CD4-positive, alpha-beta T cell (primary cell): ENCODE results near the gene ARID1B. TPM values are rescaled to one million over a fixed set of nuclear protein-coding genes. Genes with fewer than 3 reads are reported as not detected.
"Not testable (repeated sequence)": the region's sequence is repeated elsewhere in the genome, so short reads cannot be mapped to it uniquely, and the experiment has no call there.

Experiments used
- ATAC-seq: fragments of 200-7000 bp; cut with Tn5 transposase; one replicate; pipeline ENCODE4 v1.10.0; 2022; ENCODE audit warnings: mild to moderate bottlenecking; ENCODE audit not compliant: poor library complexity
- CTCF ChIA-PET: fragments of 350-600 bp; sonication (Branson Sonifier 250); formaldehyde crosslinking; loops from one replicate; lab custom pipeline; 2021; ENCODE audit warnings: antibody characterized with exemption, inconsistent platforms; lab: Charles Lee
- POLR2A ChIA-PET: fragments of 350-600 bp; sonication (Branson Sonifier 250); formaldehyde crosslinking; loops from one replicate; lab custom pipeline; 2021; ENCODE audit warnings: antibody characterized with exemption, inconsistent platforms; lab: Charles Lee
- DNase-seq, 14 experiments: peaks; one replicate each; pipeline ENCODE4 v3.0.0-alpha.2; 2013 to 2020; ENCODE audit warnings: mixed read lengths in 2 of 14
- H3K27ac ChIP-seq, 2 donors: one replicate each; pipeline versions ENCODE4 v1.5.1 to v1.7.0; 2013; ENCODE audit warnings: low read length in 2 of 2, low read depth in 1 of 2, mild to moderate bottlenecking in 1 of 2
- H3K27me3 ChIP-seq, 2 experiments: 1 replicate in 1 of 2; 2 replicates in 1 of 2; pipeline versions ENCODE4 v1.6.1 to v1.7.0; 2013; ENCODE audit warnings: low read length in 2 of 2, control low read depth in 1 of 2, mild to moderate bottlenecking in 1 of 2, moderate library complexity in 1 of 2; ENCODE audit not compliant: insufficient read depth in 2 of 2, control insufficient read depth in 1 of 2
- H3K36me3 ChIP-seq: one replicate; pipeline ENCODE4 v1.6.1; 2013; ENCODE audit warnings: low read length, control low read depth; ENCODE audit not compliant: insufficient read depth
- H3K4me1 ChIP-seq: one replicate; pipeline ENCODE4 v1.6.1; 2013; ENCODE audit warnings: low read length, control low read depth; ENCODE audit not compliant: insufficient read depth
- H3K4me3 ChIP-seq: one replicate; pipeline ENCODE4 v1.5.1; 2013; ENCODE audit warnings: mild to moderate bottlenecking, low read length, moderate library complexity
- H3K9me3 ChIP-seq, 2 experiments: 1 replicate in 1 of 2; 2 replicates in 1 of 2; pipeline versions ENCODE4 v1.6.1 to v1.7.0; 2013; ENCODE audit warnings: low read length in 2 of 2, mild to moderate bottlenecking in 2 of 2, control low read depth in 1 of 2, moderate library complexity in 1 of 2; ENCODE audit not compliant: control insufficient read depth in 1 of 2, insufficient read depth in 1 of 2
- H3K27ac Mint-ChIP-seq: one replicate; pipeline ENCODE4 v1.8.0; 2020; ENCODE audit warnings: mixed read lengths
- H3K27me3 Mint-ChIP-seq: one replicate; pipeline ENCODE4 v1.8.0; 2021; ENCODE audit warnings: mixed read lengths
- H3K36me3 Mint-ChIP-seq: one replicate; pipeline ENCODE4 v1.8.0; 2021; ENCODE audit warnings: low read depth, mixed read lengths
- H3K4me1 Mint-ChIP-seq: one replicate; pipeline ENCODE4 v1.8.0; 2021; ENCODE audit warnings: low read depth, mixed read lengths
- H3K4me3 Mint-ChIP-seq: one replicate; pipeline ENCODE4 v1.8.0; 2020; ENCODE audit warnings: mild to moderate bottlenecking, mixed read lengths
- H3K9me3 Mint-ChIP-seq: one replicate; pipeline ENCODE4 v1.8.0; 2020; ENCODE audit warnings: mixed read lengths
- intact Hi-C, 2 experiments: fragments of 100-400 bp; cut with DNase I in 1 of 2; cut with micrococcal nuclease in 1 of 2; formaldehyde crosslinking; loops; one replicate each; pipeline versions ENCODE4 v1.15.1 to v1.9.0; 2023 to 2025; cut with DNase I, micrococcal nuclease
- total RNA-seq, 174 experiments: library from RNA in 2 of 174; stranded (reverse) in 2 of 174; gene quantifications; one replicate each; pipeline ENCODE4 v1.2.3 and lab custom pipeline; 2021 to 2026
- TF ChIP-seq, protein P1 (sequence below): fragments of 200-600 bp; IDR thresholded peaks from one replicate; pipeline ENCODE4 v1.8.0; 2022; ENCODE audit warnings: antibody characterized with exemption, mild to moderate bottlenecking

ARID1B gene
- total RNA-seq, 2 experiments from 2014 or later: 120 to 125 TPM

GRCh38 chr6:156980948-156981347 lies 203.8 kb downstream of the ARID1B start:
- Histone ChIP-seq H3K4me3 (no peak overlapping the region), H3K27me3 (no peaks in the 10 kb centered on the region), H3K27ac (no peak overlapping the region), H3K4me1 (peaks cover 38% of the 10 kb centered on the region), H3K9me3 (no peaks in the 10 kb centered on the region), H3K36me3 (no peaks in the 10 kb centered on the region)
- H3K4me3 Mint-ChIP-seq: no peak overlapping the region
- H3K9me3 Mint-ChIP-seq: no peaks in the 10 kb centered on the region
- DNase-seq: no peak
- TF ChIP-seq, protein P1, sequence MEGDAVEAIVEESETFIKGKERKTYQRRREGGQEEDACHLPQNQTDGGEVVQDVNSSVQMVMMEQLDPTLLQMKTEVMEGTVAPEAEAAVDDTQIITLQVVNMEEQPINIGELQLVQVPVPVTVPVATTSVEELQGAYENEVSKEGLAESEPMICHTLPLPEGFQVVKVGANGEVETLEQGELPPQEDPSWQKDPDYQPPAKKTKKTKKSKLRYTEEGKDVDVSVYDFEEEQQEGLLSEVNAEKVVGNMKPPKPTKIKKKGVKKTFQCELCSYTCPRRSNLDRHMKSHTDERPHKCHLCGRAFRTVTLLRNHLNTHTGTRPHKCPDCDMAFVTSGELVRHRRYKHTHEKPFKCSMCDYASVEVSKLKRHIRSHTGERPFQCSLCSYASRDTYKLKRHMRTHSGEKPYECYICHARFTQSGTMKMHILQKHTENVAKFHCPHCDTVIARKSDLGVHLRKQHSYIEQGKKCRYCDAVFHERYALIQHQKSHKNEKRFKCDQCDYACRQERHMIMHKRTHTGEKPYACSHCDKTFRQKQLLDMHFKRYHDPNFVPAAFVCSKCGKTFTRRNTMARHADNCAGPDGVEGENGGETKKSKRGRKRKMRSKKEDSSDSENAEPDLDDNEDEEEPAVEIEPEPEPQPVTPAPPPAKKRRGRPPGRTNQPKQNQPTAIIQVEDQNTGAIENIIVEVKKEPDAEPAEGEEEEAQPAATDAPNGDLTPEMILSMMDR: no peak
- CTCF ChIA-PET: interaction anchor here (0.7 kb wide), 1 partner anchor 13 kb away, joined by 3 read pairs; no protein-coding TSS in a partner anchor
- ATAC-seq: no peak
- peaks cover 95% of the 10 kb centered on the region for H3K4me1 Mint-ChIP-seq
- intact Hi-C loops: no loop called here
- POLR2A ChIA-PET: interaction anchor here (1.2 kb wide), 1 partner anchor 201 kb away, joined by 3 read pairs; no protein-coding TSS in a partner anchor
- no peaks in the 10 kb centered on the region for H3K27me3 Mint-ChIP-seq
- no peaks in the 10 kb centered on the region for H3K36me3 Mint-ChIP-seq
- H3K27ac Mint-ChIP-seq: peak overlapping the region; percentile 22

GRCh38 chr6:156982168-156982567 lies 205.0 kb downstream of the ARID1B start:
- Mint-ChIP-seq H3K36me3 (no peaks in the 10 kb centered on the region), H3K27me3 (no peaks in the 10 kb centered on the region), H3K4me1 (peaks cover 94% of the 10 kb centered on the region), H3K9me3 (no peaks in the 10 kb centered on the region), H3K27ac (no peak overlapping the region), H3K4me3 (no peak overlapping the region)
- Histone ChIP-seq H3K27ac (no peak overlapping the region), H3K4me3 (no peak overlapping the region), H3K36me3 (no peaks in the 10 kb centered on the region), H3K27me3 (no peaks in the 10 kb centered on the region), H3K9me3 (no peaks in the 10 kb centered on the region), H3K4me1 (peaks cover 34% of the 10 kb centered on the region)
- TF ChIP-seq, protein P1: no peak
- intact Hi-C loops: no loop called here
- no peak for DNase-seq
- ChIA-PET CTCF (no interaction called here), POLR2A (no interaction called here)
- peak; percentile 32 for ATAC-seq

DNA sequence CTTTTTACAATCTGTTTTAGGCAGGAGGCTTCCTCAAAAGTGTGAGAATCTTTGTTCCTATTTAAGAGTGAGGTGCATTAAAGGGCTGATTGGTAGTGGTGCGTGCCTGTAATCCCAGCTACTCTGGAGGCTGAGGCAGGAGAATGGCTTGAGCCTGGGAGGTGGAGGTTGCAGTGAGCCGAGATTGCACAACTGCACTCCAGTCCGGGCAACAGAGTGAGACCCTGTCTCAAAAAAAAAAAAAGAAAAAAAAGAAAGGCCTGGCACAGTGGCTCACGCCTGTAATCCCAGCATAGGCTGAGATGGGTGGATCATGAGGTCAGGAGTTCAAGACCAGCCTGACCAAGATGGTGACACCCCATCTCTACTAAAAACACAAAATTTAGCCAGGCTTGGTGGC lies 205.7 kb downstream of the ARID1B start:
- H3K4me3 Mint-ChIP-seq, H3K9me3 ChIP-seq, H3K27me3 ChIP-seq, ATAC-seq, H3K27ac Mint-ChIP-seq, H3K36me3 ChIP-seq, H3K9me3 Mint-ChIP-seq, POLR2A ChIA-PET, H3K4me3 ChIP-seq, intact Hi-C loops, H3K36me3 Mint-ChIP-seq, DNase-seq, H3K27ac ChIP-seq, H3K27me3 Mint-ChIP-seq: not testable (repeated sequence)
- H3K4me1 ChIP-seq: peaks cover 36% of the 10 kb centered on the region
- CTCF ChIA-PET: interaction anchor here (0.6 kb wide), 1 partner anchor 188 kb away, joined by 5 read pairs; no protein-coding TSS in a partner anchor
- peaks cover 92% of the 10 kb centered on the region for H3K4me1 Mint-ChIP-seq

DNA sequence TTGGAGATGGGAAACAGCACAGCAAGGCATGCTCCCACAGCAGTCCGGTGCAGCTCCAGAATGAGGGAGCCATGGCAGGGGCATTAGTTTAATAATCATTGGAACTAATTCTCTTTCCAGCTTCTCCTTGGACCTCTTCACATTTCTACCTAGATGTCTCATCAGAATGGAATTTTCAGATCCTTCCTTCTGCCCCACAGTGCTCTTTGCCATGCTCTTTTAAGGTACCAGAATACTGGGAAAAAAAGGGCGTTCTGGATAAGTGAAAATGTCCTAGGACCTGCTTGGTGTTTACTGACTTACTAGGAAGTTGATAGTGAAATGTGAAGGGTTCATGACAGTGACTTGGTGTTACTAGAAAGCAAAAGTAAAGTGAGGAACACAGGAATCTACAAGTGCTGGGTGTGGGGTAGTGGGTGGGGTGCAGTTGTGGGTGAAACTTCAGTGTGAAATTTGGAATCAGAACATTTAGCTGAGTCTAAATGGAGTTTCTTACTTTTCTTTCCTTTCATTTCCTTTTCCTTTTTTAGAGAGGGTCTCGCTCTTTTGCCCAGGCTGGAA lies 207.1 kb downstream of the ARID1B start:
- H3K27ac ChIP-seq: no peak overlapping the region
- TF ChIP-seq, protein P1: no peak
- H3K4me1 Mint-ChIP-seq: peaks cover 92% of the 10 kb centered on the region
- ChIA-PET POLR2A (no interaction called here), CTCF (no interaction called here)
- no peaks in the 10 kb centered on the region for H3K36me3 Mint-ChIP-seq
- no peak overlapping the region for H3K4me3 ChIP-seq
- peak in 1 of 14 experiments; percentile 17 for DNase-seq
- no peaks in the 10 kb centered on the region for H3K36me3 ChIP-seq
- H3K9me3 ChIP-seq: no peaks in the 10 kb centered on the region
- intact Hi-C loops: no loop called here
- H3K4me1 ChIP-seq: peaks cover 39% of the 10 kb centered on the region
- no peaks in the 10 kb centered on the region for H3K27me3 Mint-ChIP-seq
- no peak for ATAC-seq
- H3K4me3 Mint-ChIP-seq: no peak overlapping the region
- H3K27ac Mint-ChIP-seq: no peak overlapping the region
- H3K9me3 Mint-ChIP-seq: no peaks in the 10 kb centered on the region
- H3K27me3 ChIP-seq: no peaks in the 10 kb centered on the region
